ENCODE results near the gene LRPPRC.

- no peak for TF ChIP-seq CTCF (IDR thresholded peaks at IDR 0.05)
- TF ChIP-seq EZH2phosphoT487 (IDR thresholded peaks at IDR 0.05), result no peak
- TF ChIP-seq EZH2 (IDR thresholded peaks at IDR 0.05), result no peak
Observed at GRCh38 chr2:43939695-43940256, 56.0 kb downstream of the LRPPRC start.

Measured in neural progenitor cell (in vitro differentiated cells).